Neural progenitor cell (in vitro differentiated cells): ENCODE measurements around the gene AMN.

Experiments used
- EZH2 ChIP-seq: fragments of 200-600 bp; sonication (generic); IDR thresholded peaks from 2 replicates; pipeline ENCODE4 v1.6.1; 2017; ENCODE audit warnings: antibody characterized with exemption, mild to moderate bottlenecking, moderate library complexity
- EZH2phosphoT487 ChIP-seq: fragments of 200-600 bp; sonication (generic); IDR thresholded peaks from 2 replicates; pipeline ENCODE4 v1.6.1; 2017; ENCODE audit warnings: antibody characterized with exemption
- TF ChIP-seq, protein P1 (sequence below): fragments of 200-600 bp; sonication (generic); IDR thresholded peaks from 2 replicates; pipeline ENCODE4 v1.5.1; 2017; ENCODE audit warnings: antibody characterized with exemption, mild to moderate bottlenecking

DNA sequence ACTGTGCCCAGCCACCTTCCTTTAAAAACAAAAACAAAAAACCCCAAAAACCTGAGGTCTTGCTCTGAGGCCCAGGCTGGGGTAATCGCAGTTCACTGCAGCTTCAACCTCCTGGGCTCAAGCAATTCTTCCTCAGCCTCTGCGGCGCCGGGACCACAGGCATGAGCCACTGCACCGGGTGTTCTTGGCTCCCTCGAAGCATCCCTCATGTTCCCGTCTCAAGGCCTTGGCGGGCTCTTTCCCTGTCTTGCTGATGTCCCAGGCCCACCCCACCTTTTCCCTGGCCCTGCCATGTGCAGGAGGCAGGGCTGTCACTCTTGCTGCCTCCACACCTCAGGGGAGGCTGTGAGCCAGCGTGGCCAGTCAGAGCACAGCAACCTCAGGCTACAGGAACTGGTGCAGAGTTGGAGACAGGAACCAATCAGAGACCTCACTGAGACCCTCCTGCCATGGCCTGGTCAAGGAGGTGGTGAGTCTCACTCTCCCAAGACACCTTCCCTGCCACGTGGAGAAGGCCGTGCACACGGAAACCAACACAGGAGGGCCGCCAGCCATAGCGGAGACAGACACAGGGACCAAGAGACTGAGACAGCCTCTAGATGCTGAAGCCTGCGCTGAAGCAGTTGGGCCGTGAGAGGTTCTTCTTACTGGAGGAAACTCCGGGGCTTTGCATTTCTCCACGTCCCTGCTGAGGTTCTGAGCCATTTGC, 6.0 kb upstream of the AMN start:
- TF ChIP-seq, protein P1, sequence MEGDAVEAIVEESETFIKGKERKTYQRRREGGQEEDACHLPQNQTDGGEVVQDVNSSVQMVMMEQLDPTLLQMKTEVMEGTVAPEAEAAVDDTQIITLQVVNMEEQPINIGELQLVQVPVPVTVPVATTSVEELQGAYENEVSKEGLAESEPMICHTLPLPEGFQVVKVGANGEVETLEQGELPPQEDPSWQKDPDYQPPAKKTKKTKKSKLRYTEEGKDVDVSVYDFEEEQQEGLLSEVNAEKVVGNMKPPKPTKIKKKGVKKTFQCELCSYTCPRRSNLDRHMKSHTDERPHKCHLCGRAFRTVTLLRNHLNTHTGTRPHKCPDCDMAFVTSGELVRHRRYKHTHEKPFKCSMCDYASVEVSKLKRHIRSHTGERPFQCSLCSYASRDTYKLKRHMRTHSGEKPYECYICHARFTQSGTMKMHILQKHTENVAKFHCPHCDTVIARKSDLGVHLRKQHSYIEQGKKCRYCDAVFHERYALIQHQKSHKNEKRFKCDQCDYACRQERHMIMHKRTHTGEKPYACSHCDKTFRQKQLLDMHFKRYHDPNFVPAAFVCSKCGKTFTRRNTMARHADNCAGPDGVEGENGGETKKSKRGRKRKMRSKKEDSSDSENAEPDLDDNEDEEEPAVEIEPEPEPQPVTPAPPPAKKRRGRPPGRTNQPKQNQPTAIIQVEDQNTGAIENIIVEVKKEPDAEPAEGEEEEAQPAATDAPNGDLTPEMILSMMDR, result no peak
- TF ChIP-seq EZH2phosphoT487 (no peak), EZH2 (no peak)
